IPS-18a (cell line): ENCODE results near the gene ZNF365.
"Not testable (repeated sequence)": the region's sequence is repeated elsewhere in the genome, so short reads cannot be mapped to it uniquely, and the experiment has no call there.

Experiments
- H3K27ac ChIP-seq: one replicate; pipeline ENCODE4 v1.5.1; 2013; ENCODE audit warnings: low read length
- H3K27me3 ChIP-seq: one replicate; pipeline ENCODE4 v1.6.1; 2013; ENCODE audit warnings: mild to moderate bottlenecking, low read length; ENCODE audit not compliant: control insufficient read depth, insufficient read depth
- H3K36me3 ChIP-seq: one replicate; pipeline ENCODE4 v1.6.1; 2013; ENCODE audit warnings: low read depth, low read length; ENCODE audit not compliant: control insufficient read depth
- H3K4me1 ChIP-seq: one replicate; pipeline ENCODE4 v1.6.1; 2013; ENCODE audit warnings: low read depth, low read length; ENCODE audit not compliant: control insufficient read depth
- H3K4me3 ChIP-seq: one replicate; pipeline ENCODE4 v1.5.1; 2013; ENCODE audit warnings: low read length
- H3K9ac ChIP-seq: one replicate; pipeline ENCODE4 v1.6.1; 2013; ENCODE audit warnings: mild to moderate bottlenecking, low read length, moderate library complexity
- H3K9me3 ChIP-seq: one replicate; pipeline ENCODE4 v1.6.1; 2013; ENCODE audit warnings: low read depth, low read length; ENCODE audit not compliant: control insufficient read depth

Gene ZNF365

GRCh38 chr10:62395892-62396291, 21.7 kb downstream of the ZNF365 start:
- no peaks in the 10 kb centered on the region for H3K36me3 ChIP-seq
- H3K27me3 ChIP-seq: no peaks in the 10 kb centered on the region
- H3K9ac ChIP-seq: no peak overlapping the region
- no peaks in the 10 kb centered on the region for H3K9me3 ChIP-seq
- no peak overlapping the region for H3K27ac ChIP-seq
- no peaks in the 10 kb centered on the region for H3K4me1 ChIP-seq
- no peak overlapping the region for H3K4me3 ChIP-seq

GRCh38 chr10:62396864-62397263, 22.7 kb downstream of the ZNF365 start:
- Histone ChIP-seq H3K27ac (no peak overlapping the region), H3K36me3 (no peaks in the 10 kb centered on the region), H3K9me3 (no peaks in the 10 kb centered on the region), H3K27me3 (no peaks in the 10 kb centered on the region), H3K4me1 (no peaks in the 10 kb centered on the region), H3K4me3 (no peak overlapping the region), H3K9ac (no peak overlapping the region)

- Histone ChIP-seq H3K27ac (no peak overlapping the region), H3K27me3 (no peaks in the 10 kb centered on the region), H3K36me3 (no peaks in the 10 kb centered on the region), H3K4me3 (no peak overlapping the region), H3K9ac (no peak overlapping the region), H3K4me1 (no peaks in the 10 kb centered on the region), H3K9me3 (no peaks in the 10 kb centered on the region)
Observed at GRCh38 chr10:62399211-62399610, 25.0 kb downstream of the ZNF365 start.

- H3K9me3 ChIP-seq: no peaks in the 10 kb centered on the region
- no peak overlapping the region for H3K9ac ChIP-seq
- no peak overlapping the region for H3K4me3 ChIP-seq
- no peak overlapping the region for H3K27ac ChIP-seq
- H3K36me3 ChIP-seq: no peaks in the 10 kb centered on the region
- H3K4me1 ChIP-seq: no peaks in the 10 kb centered on the region
- no peaks in the 10 kb centered on the region for H3K27me3 ChIP-seq
Observed at GRCh38 chr10:62402508-62402907, 28.3 kb downstream of the ZNF365 start.

GRCh38 chr10:62410528-62410927, 36.4 kb downstream of the ZNF365 start:
- H3K36me3 ChIP-seq: not testable (repeated sequence)

GRCh38 chr10:62410934-62411333, 36.8 kb downstream of the ZNF365 start:
- not testable (repeated sequence) for H3K27ac ChIP-seq, H3K9ac ChIP-seq, H3K4me3 ChIP-seq, H3K36me3 ChIP-seq, H3K9me3 ChIP-seq, H3K4me1 ChIP-seq, H3K27me3 ChIP-seq

More at GRCh38 chr10:62410528-62410927, 36.4 kb downstream of the ZNF365 start:
- H3K27ac ChIP-seq, H3K9me3 ChIP-seq, H3K27me3 ChIP-seq, H3K4me3 ChIP-seq, H3K9ac ChIP-seq, H3K4me1 ChIP-seq: not testable (repeated sequence)

GRCh38 chr10:62413048-62413447, 38.9 kb downstream of the ZNF365 start:
- Histone ChIP-seq H3K27me3 (no peaks in the 10 kb centered on the region), H3K4me1 (no peaks in the 10 kb centered on the region), H3K4me3 (no peak overlapping the region), H3K9me3 (peaks cover 4% of the 10 kb centered on the region), H3K9ac (no peak overlapping the region), H3K27ac (no peak overlapping the region), H3K36me3 (no peaks in the 10 kb centered on the region)

- no peaks in the 10 kb centered on the region for H3K4me1 ChIP-seq
- H3K27me3 ChIP-seq: no peaks in the 10 kb centered on the region
- H3K4me3 ChIP-seq: no peak overlapping the region
- H3K9ac ChIP-seq: no peak overlapping the region
- no peaks in the 10 kb centered on the region for H3K36me3 ChIP-seq
- peaks cover 4% of the 10 kb centered on the region for H3K9me3 ChIP-seq
- no peak overlapping the region for H3K27ac ChIP-seq
Observed at GRCh38 chr10:62413652-62414051, 39.5 kb downstream of the ZNF365 start.

GRCh38 chr10:62414359-62414758, 40.2 kb downstream of the ZNF365 start:
- Histone ChIP-seq H3K4me3 (no peak overlapping the region), H3K36me3 (no peaks in the 10 kb centered on the region), H3K9ac (no peak overlapping the region), H3K9me3 (peaks cover 4% of the 10 kb centered on the region), H3K27me3 (no peaks in the 10 kb centered on the region), H3K27ac (no peak overlapping the region), H3K4me1 (no peaks in the 10 kb centered on the region)

GRCh38 chr10:62422068-62422590, 48.0 kb downstream of the ZNF365 start:
- H3K27me3 ChIP-seq: peaks cover 30% of the 10 kb centered on the region
- no peaks in the 10 kb centered on the region for H3K36me3 ChIP-seq
- no peak overlapping the region for H3K4me3 ChIP-seq
- H3K27ac ChIP-seq: no peak overlapping the region
- no peaks in the 10 kb centered on the region for H3K9me3 ChIP-seq
- no peaks in the 10 kb centered on the region for H3K4me1 ChIP-seq
- H3K9ac ChIP-seq: no peak overlapping the region

GRCh38 chr10:62424026-62424425, 49.9 kb downstream of the ZNF365 start:
- peaks cover 49% of the 10 kb centered on the region for H3K27me3 ChIP-seq
- H3K9ac ChIP-seq: no peak overlapping the region
- no peaks in the 10 kb centered on the region for H3K36me3 ChIP-seq
- no peaks in the 10 kb centered on the region for H3K9me3 ChIP-seq
- no peaks in the 10 kb centered on the region for H3K4me1 ChIP-seq
- H3K4me3 ChIP-seq: no peak overlapping the region
- no peak overlapping the region for H3K27ac ChIP-seq

GRCh38 chr10:62426086-62426485, 51.9 kb downstream of the ZNF365 start:
- no peaks in the 10 kb centered on the region for H3K4me1 ChIP-seq
- H3K9me3 ChIP-seq: no peaks in the 10 kb centered on the region
- no peak overlapping the region for H3K27ac ChIP-seq
- H3K36me3 ChIP-seq: no peaks in the 10 kb centered on the region
- peaks cover 54% of the 10 kb centered on the region for H3K27me3 ChIP-seq
- no peak overlapping the region for H3K4me3 ChIP-seq
- no peak overlapping the region for H3K9ac ChIP-seq
